H9 (cell line): ENCODE data around the gene ADGRL2. TPM values are rescaled to one million over a fixed set of nuclear protein-coding genes. Genes with fewer than 3 reads are reported as not detected.

Source experiments
- DNase-seq: peaks from one replicate; pipeline ENCODE4 v3.0.0-alpha.2; 2017
- H2AFZ ChIP-seq: one replicate; pipeline ENCODE4 v1.6.1; 2013; ENCODE audit warnings: mild to moderate bottlenecking, low read length, control low read depth, moderate library complexity
- H2AK5ac ChIP-seq: 2 replicates; pipeline ENCODE4 v1.6.1; 2013; ENCODE audit warnings: low read length, control low read depth, mixed read lengths; ENCODE audit not compliant: insufficient read length
- H2BK120ac ChIP-seq: one replicate; pipeline ENCODE4 v1.6.1; 2013; ENCODE audit warnings: low read depth, mild to moderate bottlenecking, low read length, control low read depth, inconsistent platforms; ENCODE audit not compliant: poor library complexity, severe bottlenecking
- H2BK12ac ChIP-seq: 2 replicates; pipeline ENCODE4 v1.6.1; 2013; ENCODE audit warnings: low read length, control low read depth, mixed read lengths, low read depth; ENCODE audit not compliant: insufficient read length
- H2BK15ac ChIP-seq: 2 replicates; pipeline ENCODE4 v1.6.1; 2013; ENCODE audit warnings: low read depth, low read length, control low read depth
- H2BK20ac ChIP-seq: one replicate; pipeline ENCODE4 v1.6.1; 2013; ENCODE audit warnings: low read depth, mild to moderate bottlenecking, low read length, control low read depth, inconsistent platforms; ENCODE audit not compliant: poor library complexity, severe bottlenecking
- H2BK5ac ChIP-seq: 2 replicates; pipeline ENCODE4 v1.6.1; 2013; ENCODE audit warnings: low read length, control low read depth, mixed read lengths; ENCODE audit not compliant: insufficient read length
- H3K14ac ChIP-seq: 2 replicates; pipeline ENCODE4 v1.6.1; 2013; ENCODE audit warnings: low read length, control low read depth; ENCODE audit not compliant: insufficient read depth
- H3K18ac ChIP-seq: 2 replicates; pipeline ENCODE4 v1.6.1; 2013; ENCODE audit warnings: low read depth, mild to moderate bottlenecking, mixed read lengths, low read length, control low read depth; ENCODE audit not compliant: insufficient read length
- H3K23ac ChIP-seq: 2 replicates; pipeline ENCODE4 v1.6.1; 2013; ENCODE audit warnings: low read length, control low read depth, mixed read lengths, low read depth; ENCODE audit not compliant: insufficient read length
- H3K23me2 ChIP-seq: 2 replicates; pipeline ENCODE4 v1.6.1; 2013; ENCODE audit warnings: low read depth, mild to moderate bottlenecking, mixed read lengths, low read length, control low read depth; ENCODE audit not compliant: insufficient read length, poor library complexity, severe bottlenecking
- H3K27ac ChIP-seq: 2 replicates; pipeline ENCODE4 v1.5.1; 2013; ENCODE audit warnings: low read length, control low read depth, mixed read lengths, low read depth; ENCODE audit not compliant: insufficient read length
- H3K27me3 ChIP-seq: 2 replicates; pipeline ENCODE4 v1.6.1; 2013; ENCODE audit warnings: low read length, control low read depth, inconsistent platforms; ENCODE audit not compliant: insufficient read depth
- H3K4ac ChIP-seq: 2 replicates; pipeline ENCODE4 v1.6.1; 2013; ENCODE audit warnings: low read depth, mild to moderate bottlenecking, control low read depth, inconsistent platforms, low read length, moderate library complexity
- H3K4me1 ChIP-seq: 2 replicates; pipeline ENCODE4 v1.6.1; 2013; ENCODE audit warnings: low read length, control low read depth, inconsistent platforms; ENCODE audit not compliant: insufficient read depth
- H3K4me2 ChIP-seq: 2 replicates; pipeline ENCODE4 v1.6.1; 2013; ENCODE audit warnings: low read length, control low read depth, mixed read lengths; ENCODE audit not compliant: insufficient read length, insufficient read depth
- H3K56ac ChIP-seq: 2 replicates; pipeline ENCODE4 v1.6.1; 2013; ENCODE audit warnings: low read depth, mild to moderate bottlenecking, mixed read lengths, low read length, control low read depth; ENCODE audit not compliant: insufficient read length
- H3K79me1 ChIP-seq: 2 replicates; pipeline ENCODE4 v1.6.1; 2013; ENCODE audit warnings: low read depth, mild to moderate bottlenecking, moderate library complexity, low read length, control low read depth, inconsistent platforms; ENCODE audit not compliant: insufficient read depth, poor library complexity, severe bottlenecking
- H3K79me2 ChIP-seq: 2 replicates; pipeline ENCODE4 v1.6.1; 2013; ENCODE audit warnings: low read length, control low read depth, inconsistent platforms; ENCODE audit not compliant: insufficient read depth
- H3K9ac ChIP-seq: 2 replicates; pipeline ENCODE4 v1.6.1; 2013; ENCODE audit warnings: low read length, control low read depth, mixed read lengths; ENCODE audit not compliant: insufficient read length; ENCODE audit errors: extremely low read depth
- H3K9me3 ChIP-seq: one replicate; pipeline ENCODE4 v1.6.1; 2013; ENCODE audit warnings: low read depth, low read length, inconsistent platforms; ENCODE audit not compliant: control insufficient read depth
- H3T11ph ChIP-seq: one replicate; pipeline ENCODE4 v1.6.1; 2013; ENCODE audit warnings: mild to moderate bottlenecking, low read length, control low read depth, inconsistent platforms
- H4K20me1 ChIP-seq: one replicate; pipeline ENCODE4 v1.6.1; 2013; ENCODE audit not compliant: control insufficient read depth, insufficient read length, insufficient read depth
- H4K5ac ChIP-seq: 2 replicates; pipeline ENCODE4 v1.6.1; 2013; ENCODE audit warnings: low read depth, mild to moderate bottlenecking, mixed read lengths, low read length, control low read depth; ENCODE audit not compliant: insufficient read length
- H4K8ac ChIP-seq: replicated peaks from 2 replicates; pipeline ENCODE4 v1.6.1; 2013; ENCODE audit warnings: low read length, control low read depth, mixed read lengths, low read depth; ENCODE audit not compliant: insufficient read length
- H4K91ac ChIP-seq: 2 replicates; pipeline ENCODE4 v1.6.1; 2013; ENCODE audit warnings: low read depth, mild to moderate bottlenecking, moderate library complexity, mixed read lengths, low read length, control low read depth; ENCODE audit not compliant: insufficient read length
- H3K27ac Mint-ChIP-seq, 3 experiments: 2 replicates in 2 of 3; 3 replicates in 1 of 3; pipeline ENCODE4 v1.8.0; 2020 to 2021; ENCODE audit warnings: mixed read lengths in 3 of 3, mild to moderate bottlenecking in 1 of 3, moderate library complexity in 1 of 3
- H3K27me3 Mint-ChIP-seq: 2 replicates; pipeline ENCODE4 v1.8.0; 2021; ENCODE audit warnings: low read depth, mild to moderate bottlenecking, moderate library complexity, mixed read lengths
- H3K36me3 Mint-ChIP-seq, 3 experiments: 2 replicates in 2 of 3; 3 replicates in 1 of 3; pipeline ENCODE4 v1.8.0; 2020 to 2021; ENCODE audit warnings: low read depth in 3 of 3, mixed read lengths in 3 of 3; ENCODE audit not compliant: insufficient read depth in 1 of 3
- H3K4me1 Mint-ChIP-seq, 2 experiments: 2 replicates each; pipeline ENCODE4 v1.8.0; 2020; ENCODE audit warnings: mixed read lengths in 2 of 2
- H3K4me3 Mint-ChIP-seq, 2 experiments: 2 replicates in 1 of 2; 3 replicates in 1 of 2; pipeline ENCODE4 v1.8.0; 2020 to 2021; ENCODE audit warnings: mild to moderate bottlenecking in 2 of 2, mixed read lengths in 2 of 2, moderate library complexity in 1 of 2
- H3K9me3 Mint-ChIP-seq, 2 experiments: 2 replicates in 1 of 2; 3 replicates in 1 of 2; pipeline ENCODE4 v1.8.0; 2020; ENCODE audit warnings: mild to moderate bottlenecking in 2 of 2, mixed read lengths in 2 of 2, moderate library complexity in 1 of 2
- CTCF ChIP-seq: fragments of 200-600 bp; sonication (generic); conservative IDR thresholded peaks from 3 replicates; pipeline ENCODE4 v1.8.0; 2021; ENCODE audit warnings: antibody characterized with exemption, mild to moderate bottlenecking
- WGBS: extraction: QIAGEN DNeasy Blood & Tissue Kit; methylation state at CpG from one replicate; pipeline ENCODE4 v1.1.7; 2013; ENCODE audit warnings: missing lambda C conversion rate, low lambda C conversion rate, mixed read lengths; ENCODE audit not compliant: insufficient read length; ENCODE audit errors: extremely low coverage; 5-methylcytosine and 5-hydroxymethylcytosine counted together
- total RNA-seq: library from RNA; stranded (reverse); gene quantifications from 2 replicates; pipeline ENCODE4 v1.2.1, GENCODE V29; 2021

Gene ADGRL2
- total RNA-seq, 1 experiment from 2014 or later: 119 TPM

GRCh38 chr1:82019508-82019907 is 218.8 kb downstream of the ADGRL2 start:
- Histone ChIP-seq H4K91ac (no peak overlapping the region), H2BK120ac (no peak overlapping the region), H3K4ac (no peak overlapping the region), H4K5ac (no peak overlapping the region), H3T11ph (no peak overlapping the region), H3K23ac (no peak overlapping the region), H3K14ac (no peak overlapping the region), H3K79me2 (no peaks in the 10 kb centered on the region), H3K9ac (no peak overlapping the region), H2BK12ac (no peak overlapping the region), H3K18ac (no peak overlapping the region), H3K79me1 (no peaks in the 10 kb centered on the region), H3K27me3 (no peaks in the 10 kb centered on the region), H3K4me1 (no peaks in the 10 kb centered on the region), H2AFZ (no peak overlapping the region), H3K27ac (no peak overlapping the region), H3K4me2 (no peak overlapping the region), H3K56ac (no peak overlapping the region), H3K23me2 (no peaks in the 10 kb centered on the region), H2BK15ac (no peak overlapping the region), H4K8ac (no peak overlapping the region), H2BK20ac (no peak overlapping the region), H2AK5ac (no peak overlapping the region), H4K20me1 (no peaks in the 10 kb centered on the region), H2BK5ac (no peak overlapping the region), H3K9me3 (no peaks in the 10 kb centered on the region)
- WGBS: no CpG with 5 or more reads among the region's 1 CpG
- peaks cover 5 to 6% of the 10 kb centered on the region in 2 experiments; a peak in 3 of 5 replicates for H3K9me3 Mint-ChIP-seq
- no peaks in the 10 kb centered on the region; a peak in 1 of 4 replicates for H3K4me1 Mint-ChIP-seq
- H3K36me3 Mint-ChIP-seq: peaks cover 0 to 5% (median 0%) of the 10 kb centered on the region in 3 experiments; a peak in 1 of 7 replicates
- DNase-seq: no peak
- no peak overlapping the region for H3K27ac Mint-ChIP-seq
- H3K27me3 Mint-ChIP-seq: no peaks in the 10 kb centered on the region
- no peak for TF ChIP-seq CTCF
- H3K4me3 Mint-ChIP-seq: no peak overlapping the region
